ENCODE measurements around the gene CDH20.

- TF ChIP-seq CTCF (conservative IDR thresholded peaks at IDR 0.05; ENCODE audit: low read length) (no peak), EZH2phosphoT487 (IDR thresholded peaks at IDR 0.05; ENCODE audit: borderline replicate concordance, low read depth, low read length) (no peak)
Measured at GRCh38 chr18:61589724-61590065, 256.5 kb downstream of the CDH20 start.
